ENCODE data around the gene CRADD. TPM values are rescaled to one million over a fixed set of nuclear protein-coding genes. Genes with fewer than 3 reads are reported as not detected.

Gene CRADD
- total RNA-seq, 1 donor: 12.5 TPM

DNA sequence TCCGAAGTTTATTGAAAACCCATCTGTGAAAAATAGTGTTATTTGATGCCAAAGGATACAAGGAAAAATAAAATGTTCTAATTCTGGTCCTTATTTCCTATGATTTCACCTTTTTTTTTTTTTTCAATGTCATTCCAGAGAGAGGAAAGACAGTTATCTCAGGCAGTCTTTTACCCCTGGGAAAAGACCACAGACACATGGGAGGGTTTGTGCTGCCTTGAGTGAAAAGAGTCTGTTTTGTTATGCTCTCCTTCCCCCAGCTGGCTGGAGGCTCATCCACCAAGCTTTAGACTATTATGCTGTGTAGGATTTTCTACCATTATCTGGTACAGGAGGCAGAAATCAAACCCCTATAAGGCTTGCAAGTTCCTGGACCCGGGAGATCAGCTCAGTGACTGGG is 151.8 kb downstream of the CRADD start:
- TF ChIP-seq, protein P1, sequence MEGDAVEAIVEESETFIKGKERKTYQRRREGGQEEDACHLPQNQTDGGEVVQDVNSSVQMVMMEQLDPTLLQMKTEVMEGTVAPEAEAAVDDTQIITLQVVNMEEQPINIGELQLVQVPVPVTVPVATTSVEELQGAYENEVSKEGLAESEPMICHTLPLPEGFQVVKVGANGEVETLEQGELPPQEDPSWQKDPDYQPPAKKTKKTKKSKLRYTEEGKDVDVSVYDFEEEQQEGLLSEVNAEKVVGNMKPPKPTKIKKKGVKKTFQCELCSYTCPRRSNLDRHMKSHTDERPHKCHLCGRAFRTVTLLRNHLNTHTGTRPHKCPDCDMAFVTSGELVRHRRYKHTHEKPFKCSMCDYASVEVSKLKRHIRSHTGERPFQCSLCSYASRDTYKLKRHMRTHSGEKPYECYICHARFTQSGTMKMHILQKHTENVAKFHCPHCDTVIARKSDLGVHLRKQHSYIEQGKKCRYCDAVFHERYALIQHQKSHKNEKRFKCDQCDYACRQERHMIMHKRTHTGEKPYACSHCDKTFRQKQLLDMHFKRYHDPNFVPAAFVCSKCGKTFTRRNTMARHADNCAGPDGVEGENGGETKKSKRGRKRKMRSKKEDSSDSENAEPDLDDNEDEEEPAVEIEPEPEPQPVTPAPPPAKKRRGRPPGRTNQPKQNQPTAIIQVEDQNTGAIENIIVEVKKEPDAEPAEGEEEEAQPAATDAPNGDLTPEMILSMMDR (IDR thresholded peaks at IDR 0.05; ENCODE audit: insufficient read depth, low read depth, low read length): no peak
- no peak for DNase-seq (ENCODE audit: low read depth)
- H3K4me3 ChIP-seq (ENCODE audit: low read depth, low read length): no peak overlapping the region

DNA sequence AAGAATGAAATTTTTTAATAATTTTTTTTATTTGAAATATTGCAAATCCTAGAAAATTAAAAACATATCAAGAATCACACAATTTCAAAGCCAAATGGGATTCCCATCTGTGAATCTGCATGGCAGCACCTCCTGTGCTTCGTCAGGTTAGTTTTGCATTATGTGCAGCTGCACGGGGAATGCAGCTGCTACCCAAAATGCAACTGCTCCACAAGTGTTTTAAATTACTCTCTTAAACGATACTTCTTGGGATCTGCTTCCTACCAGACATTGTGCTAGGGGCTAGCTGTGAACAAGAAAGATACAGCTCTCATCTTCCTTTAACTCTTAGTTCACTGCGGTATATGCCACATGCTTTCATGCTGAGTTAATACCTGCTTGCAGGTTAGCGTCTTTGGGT is 154.2 kb downstream of the CRADD start:
- TF ChIP-seq, protein P1 (IDR thresholded peaks at IDR 0.05; ENCODE audit: insufficient read depth, low read depth, low read length): no peak
- H3K4me3 ChIP-seq (ENCODE audit: low read depth, low read length): no peak overlapping the region
- no peak for DNase-seq (ENCODE audit: low read depth)

DNA sequence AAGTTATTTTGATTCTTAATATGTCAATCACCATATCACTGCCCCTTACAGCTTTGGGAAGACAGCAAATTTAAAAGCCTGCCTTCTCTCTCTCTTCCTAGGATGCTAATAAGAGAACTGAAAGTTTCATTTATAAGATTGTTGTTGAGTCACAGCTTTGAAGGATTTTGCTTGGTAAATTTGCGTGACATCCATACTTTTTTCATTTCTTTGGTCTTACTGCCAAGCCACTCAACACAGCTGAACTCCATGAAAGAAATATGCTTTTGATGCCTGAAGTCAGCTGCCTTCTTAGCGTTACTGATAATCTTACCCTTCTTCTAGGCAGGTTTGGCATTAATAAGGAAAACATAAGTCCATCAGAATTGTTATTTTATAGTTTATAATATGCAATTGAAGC is 155.0 kb downstream of the CRADD start:
- no peak for DNase-seq (ENCODE audit: low read depth)
- TF ChIP-seq, protein P1 (IDR thresholded peaks at IDR 0.05; ENCODE audit: insufficient read depth, low read depth, low read length): no peak
- H3K4me3 ChIP-seq (ENCODE audit: low read depth, low read length): no peak overlapping the region

DNA sequence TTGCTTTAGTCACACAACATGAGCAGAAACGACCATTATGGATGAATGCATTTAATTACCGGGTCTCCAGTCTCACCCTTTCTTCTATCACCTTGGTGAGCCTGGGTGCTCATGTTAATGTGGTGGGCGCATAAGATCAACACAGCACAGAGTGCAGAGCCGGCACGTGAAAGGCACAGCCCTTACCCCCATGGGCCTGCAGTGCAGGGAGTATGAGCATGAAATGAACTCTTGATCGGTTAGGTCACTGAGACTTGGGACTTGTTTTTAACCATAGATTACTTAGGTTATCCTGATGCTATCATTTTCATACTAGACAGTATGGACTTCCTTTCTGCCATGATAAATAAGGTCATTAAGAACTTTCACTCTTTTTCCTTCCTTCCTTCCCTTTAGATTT is 156.8 kb downstream of the CRADD start:
- no peak overlapping the region for H3K4me3 ChIP-seq (ENCODE audit: low read depth, low read length)
- TF ChIP-seq, protein P1 (IDR thresholded peaks at IDR 0.05; ENCODE audit: insufficient read depth, low read depth, low read length): no peak
- DNase-seq (ENCODE audit: low read depth): no peak

DNA sequence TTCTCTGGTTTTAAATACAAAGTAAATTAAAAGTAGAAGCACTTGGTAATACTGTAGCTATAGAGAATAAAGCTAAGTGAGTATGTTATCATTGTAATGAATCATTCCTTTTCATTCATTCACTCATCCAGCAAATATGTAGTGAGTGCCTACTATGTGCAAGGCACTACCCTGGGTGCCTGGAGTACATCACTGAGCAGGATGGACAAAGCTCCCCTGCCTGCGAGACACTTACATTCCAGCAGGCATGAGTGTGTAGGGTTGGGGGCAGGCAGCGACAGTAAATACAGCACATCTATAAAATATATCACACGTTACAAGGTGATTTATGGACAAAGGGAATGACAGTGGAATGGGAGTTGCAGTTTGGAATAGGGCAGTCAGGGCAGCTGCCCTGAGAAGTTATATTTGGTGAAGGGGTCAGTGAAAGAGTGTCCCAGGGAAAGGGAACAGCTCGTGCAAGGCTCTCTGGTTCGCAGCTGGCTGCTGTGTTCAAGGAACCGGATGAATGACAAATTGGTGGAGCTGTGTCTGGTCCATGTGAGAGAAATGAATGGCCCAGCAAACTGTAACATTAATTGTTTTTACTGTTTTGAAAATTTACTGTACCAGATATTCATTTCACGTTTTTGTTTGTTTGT is 159.6 kb downstream of the CRADD start:
- DNase-seq (ENCODE audit: low read depth): no peak
- TF ChIP-seq, protein P1 (IDR thresholded peaks at IDR 0.05; ENCODE audit: insufficient read depth, low read depth, low read length): no peak

DNA sequence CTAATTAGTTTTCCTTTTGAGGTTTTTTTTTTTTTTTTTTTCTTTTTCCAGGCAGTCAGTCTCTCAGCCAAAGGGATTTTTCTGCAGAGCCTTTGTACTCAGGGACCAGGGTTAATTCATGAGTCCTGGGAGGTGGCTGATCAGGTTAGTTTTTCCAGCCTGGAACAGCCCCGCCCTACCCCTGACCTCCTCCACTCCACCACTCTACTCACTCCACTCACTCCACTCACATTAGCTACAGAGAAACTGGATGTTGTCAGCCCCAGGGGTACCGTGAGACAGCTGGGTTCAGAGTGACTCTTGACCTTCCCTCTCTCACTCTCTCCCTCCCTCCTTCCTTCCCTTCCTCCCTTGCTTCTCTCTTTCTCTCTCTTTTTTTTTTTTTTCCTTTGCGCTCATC is 161.0 kb downstream of the CRADD start:
- no peak for DNase-seq (ENCODE audit: low read depth)
- TF ChIP-seq, protein P1 (IDR thresholded peaks at IDR 0.05; ENCODE audit: insufficient read depth, low read depth, low read length): no peak
- H3K4me3 ChIP-seq (ENCODE audit: low read depth, low read length): no peak overlapping the region

More for the DNA sequence above, 159.6 kb downstream of the CRADD start:
- no peak overlapping the region for H3K4me3 ChIP-seq (ENCODE audit: low read depth, low read length)

DNA sequence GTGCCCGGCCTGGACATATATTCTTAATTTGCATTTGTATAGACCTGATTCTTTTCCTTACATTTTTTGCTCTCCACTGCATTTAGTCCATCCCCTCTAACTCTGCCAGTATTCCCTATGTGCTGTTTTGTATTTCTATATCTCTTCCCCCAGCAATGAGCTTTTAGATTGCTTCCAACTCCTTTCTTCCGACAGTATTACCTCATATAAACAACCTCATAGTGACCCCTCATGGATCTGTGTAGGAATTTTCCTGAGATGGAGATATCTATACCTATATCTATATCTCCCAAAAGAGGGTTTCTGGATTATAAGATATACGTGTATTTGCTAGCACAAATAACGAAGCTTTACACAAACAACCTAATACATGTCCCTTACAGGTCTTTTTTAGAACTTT is 161.9 kb downstream of the CRADD start:
- no peak for DNase-seq (ENCODE audit: low read depth)
- H3K4me3 ChIP-seq (ENCODE audit: low read depth, low read length): no peak overlapping the region
- TF ChIP-seq, protein P1 (IDR thresholded peaks at IDR 0.05; ENCODE audit: insufficient read depth, low read depth, low read length): no peak
